Adrenal gland (tissue), 5 donors: ENCODE results near the gene UBE2D3.

Experiments used
- POLR2A ChIP-seq, 2 donors: fragments of 450-650 bp; IDR thresholded peaks; one replicate each; pipeline ENCODE4 v1.6.1; 2017; ENCODE audit warnings: antibody characterized with exemption in 2 of 2, mild to moderate bottlenecking in 2 of 2, moderate library complexity in 1 of 2
- TF ChIP-seq, protein P1 (sequence below), 6 experiments: fragments of 450-650 bp in 4 of 6; fragments of 200-600 bp in 2 of 6; sonication (generic) in 1 of 6; IDR thresholded peaks; 1 replicate in 5 of 6; 2 replicates in 1 of 6; pipeline versions ENCODE4 v1.5.1 to v1.8.0; 2016 to 2021; ENCODE audit warnings: antibody characterized with exemption in 6 of 6, mild to moderate bottlenecking in 2 of 6, moderate library complexity in 1 of 6
- donor health status: DM: no; HTN: no; CAD: no.

DNA sequence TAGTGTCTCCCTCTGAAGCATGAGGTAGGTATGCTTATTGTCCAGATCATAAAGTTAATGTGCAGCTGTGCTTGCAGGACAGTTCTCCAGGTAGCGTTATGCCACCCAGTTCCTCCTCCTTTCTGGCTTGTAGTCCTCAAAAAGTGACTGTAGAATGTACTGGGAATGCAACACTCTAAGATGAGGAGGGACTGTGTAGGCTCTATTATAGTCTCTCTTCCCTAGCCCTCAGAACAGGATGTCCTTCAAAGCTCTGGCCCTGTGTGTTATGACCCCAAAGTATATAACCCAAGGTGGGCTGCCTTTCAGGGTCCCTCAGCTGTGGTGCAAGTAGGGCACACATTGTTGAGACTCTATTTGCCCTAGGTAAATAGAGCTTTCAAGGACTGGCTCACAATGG, 45.8 kb downstream of the UBE2D3 start:
- TF ChIP-seq, protein P1, sequence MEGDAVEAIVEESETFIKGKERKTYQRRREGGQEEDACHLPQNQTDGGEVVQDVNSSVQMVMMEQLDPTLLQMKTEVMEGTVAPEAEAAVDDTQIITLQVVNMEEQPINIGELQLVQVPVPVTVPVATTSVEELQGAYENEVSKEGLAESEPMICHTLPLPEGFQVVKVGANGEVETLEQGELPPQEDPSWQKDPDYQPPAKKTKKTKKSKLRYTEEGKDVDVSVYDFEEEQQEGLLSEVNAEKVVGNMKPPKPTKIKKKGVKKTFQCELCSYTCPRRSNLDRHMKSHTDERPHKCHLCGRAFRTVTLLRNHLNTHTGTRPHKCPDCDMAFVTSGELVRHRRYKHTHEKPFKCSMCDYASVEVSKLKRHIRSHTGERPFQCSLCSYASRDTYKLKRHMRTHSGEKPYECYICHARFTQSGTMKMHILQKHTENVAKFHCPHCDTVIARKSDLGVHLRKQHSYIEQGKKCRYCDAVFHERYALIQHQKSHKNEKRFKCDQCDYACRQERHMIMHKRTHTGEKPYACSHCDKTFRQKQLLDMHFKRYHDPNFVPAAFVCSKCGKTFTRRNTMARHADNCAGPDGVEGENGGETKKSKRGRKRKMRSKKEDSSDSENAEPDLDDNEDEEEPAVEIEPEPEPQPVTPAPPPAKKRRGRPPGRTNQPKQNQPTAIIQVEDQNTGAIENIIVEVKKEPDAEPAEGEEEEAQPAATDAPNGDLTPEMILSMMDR (IDR thresholded peaks at IDR 0.05): no peak
- TF ChIP-seq POLR2A (IDR thresholded peaks at IDR 0.05): no peak
